HepG2 (cell line): ENCODE results near the gene MRPL38. TPM values are rescaled to one million over a fixed set of nuclear protein-coding genes. Genes with fewer than 3 reads are reported as not detected.

Experiments
- DNMT3B ChIP-seq: conservative IDR thresholded peaks from 2 replicates; pipeline ENCODE4 v1.6.1; 2016; ENCODE audit warnings: missing biosample characterization, control low read depth
- ELF3 ChIP-seq: IDR thresholded peaks from 2 replicates; pipeline ENCODE4 v1.6.1; 2016; ENCODE audit warnings: missing genetic modification reagents, missing compliant biosample characterization
- MYNN ChIP-seq: sonication (generic); formaldehyde crosslinking; IDR thresholded peaks from 2 replicates; pipeline ENCODE4 v1.4.0; 2020; ENCODE audit warnings: mild to moderate bottlenecking, low read depth, missing genetic modification reagents
- NR2F6 ChIP-seq, 2 experiments: IDR thresholded peaks; 2 replicates each; pipeline ENCODE4 v1.6.1; 2016; ENCODE audit warnings: antibody characterized with exemption in 1 of 2, mild to moderate bottlenecking in 1 of 2
- SAP130 ChIP-seq: IDR thresholded peaks from 2 replicates; pipeline ENCODE4 v1.6.1; 2016; ENCODE audit warnings: low read depth
- XBP1 ChIP-seq: sonication (generic); formaldehyde crosslinking; IDR thresholded peaks from 2 replicates; pipeline ENCODE4 v1.5.0; 2020; ENCODE audit warnings: missing genetic modification reagents
- ZNF101 ChIP-seq: sonication (generic); formaldehyde crosslinking; IDR thresholded peaks from 2 replicates; pipeline ENCODE4 v1.4.0; 2020; ENCODE audit warnings: mild to moderate bottlenecking, low read depth, missing genetic modification reagents, borderline replicate concordance
- ZNF30 ChIP-seq: sonication (generic); formaldehyde crosslinking; IDR thresholded peaks from 2 replicates; pipeline ENCODE4 v1.5.0; 2020; ENCODE audit warnings: mild to moderate bottlenecking, missing genetic modification reagents
- ZNF607 ChIP-seq: sonication (generic); formaldehyde crosslinking; IDR thresholded peaks from 2 replicates; pipeline ENCODE4 v1.5.1; 2020; ENCODE audit warnings: missing genetic modification reagents, mild to moderate bottlenecking, borderline replicate concordance
- ZSCAN30 ChIP-seq: sonication (generic); formaldehyde crosslinking; IDR thresholded peaks from 2 replicates; pipeline ENCODE4 v1.5.0; 2020; ENCODE audit warnings: mild to moderate bottlenecking, missing genetic modification reagents
- polyA plus RNA-seq, 8 experiments: library from polyadenylated mRNA; depleted of rRNA in 3 of 8; stranded (reverse) in 7 of 8; unstranded in 1 of 8; fragments of >200 nt; fragmentation: Illumina TruSeq in 4 of 8; extraction: Trizol in 4 of 8; gene quantifications; 2 replicates each; pipeline versions ENCODE4 v1.2.1 to v1.2.3, GENCODE V29; 2011 to 2016; ENCODE audit warnings: low read depth in 4 of 8, missing spikeins in 1 of 8, mixed read lengths in 1 of 8; ENCODE audit not compliant: insufficient read depth in 1 of 8
- total RNA-seq, 5 experiments: library from RNA; depleted of rRNA; stranded (reverse); fragments of >200 nt; fragmentation: Illumina TruSeq; extraction: Trizol; gene quantifications; 2 replicates each; pipeline ENCODE4 v1.2.3, GENCODE V29; 2016; ENCODE audit warnings: low read depth in 1 of 5
- TF ChIP-seq, protein P1 (sequence below): IDR thresholded peaks from 2 replicates; pipeline ENCODE4 v1.6.1; 2016; ENCODE audit warnings: mild to moderate bottlenecking, missing biosample characterization, missing genetic modification reagents
- TF ChIP-seq, protein P2 (sequence below): sonication (generic); formaldehyde crosslinking; IDR thresholded peaks from 2 replicates; pipeline ENCODE4 v1.5.1; 2020; ENCODE audit warnings: mild to moderate bottlenecking, missing genetic modification reagents, moderate library complexity
- TF ChIP-seq, protein P3 (sequence below): sonication (generic); formaldehyde crosslinking; conservative IDR thresholded peaks from 2 replicates; pipeline ENCODE4 v1.8.0; 2022; ENCODE audit warnings: mild to moderate bottlenecking, moderate library complexity, missing genetic modification reagents
- TF ChIP-seq, protein P4 (sequence below): IDR thresholded peaks from 2 replicates; pipeline ENCODE4 v1.6.1; 2016; ENCODE audit warnings: low read depth, missing genetic modification reagents, missing compliant biosample characterization
- TF ChIP-seq, protein P5 (sequence below): sonication (generic); formaldehyde crosslinking; IDR thresholded peaks from 2 replicates; pipeline ENCODE4 v1.8.1; 2023; ENCODE audit warnings: mild to moderate bottlenecking, moderate library complexity, missing genetic modification reagents

Gene MRPL38
- total and polyA plus RNA-seq, 2 of the 13 experiments (the other 11 are each of a cell fraction or from before 2014, with no cell fraction given) = 83.7 to 125 TPM

DNA sequence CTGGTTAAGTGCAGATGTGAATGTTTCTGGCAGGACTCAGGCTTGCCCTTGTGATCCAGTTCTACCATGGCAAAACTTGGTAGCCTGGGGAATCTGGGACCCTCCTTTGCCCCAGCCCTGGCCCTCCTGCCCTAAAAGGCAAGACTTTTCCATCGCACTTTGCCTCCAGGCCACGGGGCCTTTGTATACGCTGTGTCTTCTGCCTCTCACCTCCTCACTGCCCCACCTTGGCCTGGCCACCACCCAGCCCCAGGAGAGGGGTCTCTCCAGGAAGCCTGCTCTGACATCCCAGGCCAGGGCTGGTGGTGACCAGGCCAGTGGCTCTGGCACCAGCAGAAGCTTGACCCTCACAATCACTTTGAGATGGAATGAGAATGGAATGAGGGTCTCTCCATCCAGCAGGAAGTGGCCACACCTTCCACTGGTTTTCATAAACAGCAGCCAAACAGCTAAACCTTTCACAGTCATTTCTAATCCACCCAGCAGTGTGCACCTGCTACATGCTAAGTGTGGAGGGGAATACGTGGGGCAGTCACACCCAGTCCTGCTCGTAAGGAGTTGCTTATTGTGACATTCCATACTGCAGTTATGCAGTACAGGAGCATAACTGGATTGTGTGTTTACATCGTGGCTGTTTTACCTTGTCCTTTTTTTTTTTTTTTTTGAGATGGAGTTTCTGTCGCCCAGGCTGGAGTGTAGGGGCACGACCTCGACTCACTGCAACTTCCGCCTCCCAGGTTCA, 1.6 kb upstream of the MRPL38 start (continued):
- TF ChIP-seq, protein P1, sequence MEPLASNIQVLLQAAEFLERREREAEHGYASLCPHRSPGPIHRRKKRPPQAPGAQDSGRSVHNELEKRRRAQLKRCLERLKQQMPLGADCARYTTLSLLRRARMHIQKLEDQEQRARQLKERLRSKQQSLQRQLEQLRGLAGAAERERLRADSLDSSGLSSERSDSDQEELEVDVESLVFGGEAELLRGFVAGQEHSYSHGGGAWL (CRISPR knock-in tag) = 0 out of 2 replicates have a peak, but pooled peaks have one; percentile 27
- TF ChIP-seq, protein P2, sequence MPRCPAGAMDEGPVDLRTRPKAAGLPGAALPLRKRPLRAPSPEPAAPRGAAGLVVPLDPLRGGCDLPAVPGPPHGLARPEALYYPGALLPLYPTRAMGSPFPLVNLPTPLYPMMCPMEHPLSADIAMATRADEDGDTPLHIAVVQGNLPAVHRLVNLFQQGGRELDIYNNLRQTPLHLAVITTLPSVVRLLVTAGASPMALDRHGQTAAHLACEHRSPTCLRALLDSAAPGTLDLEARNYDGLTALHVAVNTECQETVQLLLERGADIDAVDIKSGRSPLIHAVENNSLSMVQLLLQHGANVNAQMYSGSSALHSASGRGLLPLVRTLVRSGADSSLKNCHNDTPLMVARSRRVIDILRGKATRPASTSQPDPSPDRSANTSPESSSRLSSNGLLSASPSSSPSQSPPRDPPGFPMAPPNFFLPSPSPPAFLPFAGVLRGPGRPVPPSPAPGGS (CRISPR knock-in tag) = peak; percentile 61; the same call in 1 of the 2 replicates
- no peak for TF ChIP-seq ZNF101 (CRISPR knock-in tag)
- TF ChIP-seq MYNN (CRISPR knock-in tag) = no peak
- TF ChIP-seq ZNF607 (CRISPR knock-in tag) = no peak
- no peak for TF ChIP-seq DNMT3B
- TF ChIP-seq, protein P3, sequence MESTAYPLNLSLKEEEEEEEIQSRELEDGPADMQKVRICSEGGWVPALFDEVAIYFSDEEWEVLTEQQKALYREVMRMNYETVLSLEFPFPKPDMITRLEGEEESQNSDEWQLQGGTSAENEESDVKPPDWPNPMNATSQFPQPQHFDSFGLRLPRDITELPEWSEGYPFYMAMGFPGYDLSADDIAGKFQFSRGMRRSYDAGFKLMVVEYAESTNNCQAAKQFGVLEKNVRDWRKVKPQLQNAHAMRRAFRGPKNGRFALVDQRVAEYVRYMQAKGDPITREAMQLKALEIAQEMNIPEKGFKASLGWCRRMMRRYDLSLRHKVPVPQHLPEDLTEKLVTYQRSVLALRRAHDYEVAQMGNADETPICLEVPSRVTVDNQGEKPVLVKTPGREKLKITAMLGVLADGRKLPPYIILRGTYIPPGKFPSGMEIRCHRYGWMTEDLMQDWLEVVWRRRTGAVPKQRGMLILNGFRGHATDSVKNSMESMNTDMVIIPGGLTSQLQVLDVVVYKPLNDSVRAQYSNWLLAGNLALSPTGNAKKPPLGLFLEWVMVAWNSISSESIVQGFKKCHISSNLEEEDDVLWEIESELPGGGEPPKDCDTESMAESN (CRISPR knock-in tag) = no peak
- TF ChIP-seq, protein P4, sequence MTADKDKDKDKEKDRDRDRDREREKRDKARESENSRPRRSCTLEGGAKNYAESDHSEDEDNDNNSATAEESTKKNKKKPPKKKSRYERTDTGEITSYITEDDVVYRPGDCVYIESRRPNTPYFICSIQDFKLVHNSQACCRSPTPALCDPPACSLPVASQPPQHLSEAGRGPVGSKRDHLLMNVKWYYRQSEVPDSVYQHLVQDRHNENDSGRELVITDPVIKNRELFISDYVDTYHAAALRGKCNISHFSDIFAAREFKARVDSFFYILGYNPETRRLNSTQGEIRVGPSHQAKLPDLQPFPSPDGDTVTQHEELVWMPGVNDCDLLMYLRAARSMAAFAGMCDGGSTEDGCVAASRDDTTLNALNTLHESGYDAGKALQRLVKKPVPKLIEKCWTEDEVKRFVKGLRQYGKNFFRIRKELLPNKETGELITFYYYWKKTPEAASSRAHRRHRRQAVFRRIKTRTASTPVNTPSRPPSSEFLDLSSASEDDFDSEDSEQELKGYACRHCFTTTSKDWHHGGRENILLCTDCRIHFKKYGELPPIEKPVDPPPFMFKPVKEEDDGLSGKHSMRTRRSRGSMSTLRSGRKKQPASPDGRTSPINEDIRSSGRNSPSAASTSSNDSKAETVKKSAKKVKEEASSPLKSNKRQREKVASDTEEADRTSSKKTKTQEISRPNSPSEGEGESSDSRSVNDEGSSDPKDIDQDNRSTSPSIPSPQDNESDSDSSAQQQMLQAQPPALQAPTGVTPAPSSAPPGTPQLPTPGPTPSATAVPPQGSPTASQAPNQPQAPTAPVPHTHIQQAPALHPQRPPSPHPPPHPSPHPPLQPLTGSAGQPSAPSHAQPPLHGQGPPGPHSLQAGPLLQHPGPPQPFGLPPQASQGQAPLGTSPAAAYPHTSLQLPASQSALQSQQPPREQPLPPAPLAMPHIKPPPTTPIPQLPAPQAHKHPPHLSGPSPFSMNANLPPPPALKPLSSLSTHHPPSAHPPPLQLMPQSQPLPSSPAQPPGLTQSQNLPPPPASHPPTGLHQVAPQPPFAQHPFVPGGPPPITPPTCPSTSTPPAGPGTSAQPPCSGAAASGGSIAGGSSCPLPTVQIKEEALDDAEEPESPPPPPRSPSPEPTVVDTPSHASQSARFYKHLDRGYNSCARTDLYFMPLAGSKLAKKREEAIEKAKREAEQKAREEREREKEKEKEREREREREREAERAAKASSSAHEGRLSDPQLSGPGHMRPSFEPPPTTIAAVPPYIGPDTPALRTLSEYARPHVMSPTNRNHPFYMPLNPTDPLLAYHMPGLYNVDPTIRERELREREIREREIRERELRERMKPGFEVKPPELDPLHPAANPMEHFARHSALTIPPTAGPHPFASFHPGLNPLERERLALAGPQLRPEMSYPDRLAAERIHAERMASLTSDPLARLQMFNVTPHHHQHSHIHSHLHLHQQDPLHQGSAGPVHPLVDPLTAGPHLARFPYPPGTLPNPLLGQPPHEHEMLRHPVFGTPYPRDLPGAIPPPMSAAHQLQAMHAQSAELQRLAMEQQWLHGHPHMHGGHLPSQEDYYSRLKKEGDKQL (CRISPR knock-in tag) = no peak
- no peak for TF ChIP-seq ZSCAN30 (CRISPR knock-in tag)
- TF ChIP-seq ZNF30 = no peak
- no peak for TF ChIP-seq ELF3 (CRISPR knock-in tag)
- TF ChIP-seq NR2F6 (IDR thresholded peaks at IDR 0.05) = no peak
- no peak for TF ChIP-seq NR2F6 (CRISPR knock-in tag; IDR thresholded peaks at IDR 0.05)
- TF ChIP-seq, protein P5, sequence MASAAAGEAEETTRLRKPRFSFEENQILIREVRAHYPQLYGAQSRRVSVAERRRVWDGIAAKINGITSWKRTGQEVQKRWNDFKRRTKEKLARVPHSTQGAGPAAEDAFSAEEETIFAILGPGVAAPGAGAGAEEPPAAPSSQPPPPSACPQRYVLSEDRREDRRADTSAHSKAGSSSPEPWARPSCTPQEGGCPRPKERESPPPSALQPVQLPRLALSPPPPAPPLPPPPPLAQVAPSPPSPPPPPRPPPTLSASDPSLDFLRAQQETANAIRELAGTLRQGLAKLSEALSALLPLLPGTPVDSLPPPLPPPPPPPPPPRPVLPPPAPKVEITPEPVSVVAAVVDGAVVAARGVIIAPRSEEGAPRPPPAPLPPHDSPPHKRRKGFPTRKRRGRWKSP (CRISPR knock-in tag) = no peak; the same call in 1 of the 2 replicates
- TF ChIP-seq SAP130 = 0 out of 2 replicates have a peak, but pooled peaks have one; percentile 2
- no peak for TF ChIP-seq XBP1 (CRISPR knock-in tag)
